ENCODE measurements around the gene REC8.

The REC8 gene

DNA sequence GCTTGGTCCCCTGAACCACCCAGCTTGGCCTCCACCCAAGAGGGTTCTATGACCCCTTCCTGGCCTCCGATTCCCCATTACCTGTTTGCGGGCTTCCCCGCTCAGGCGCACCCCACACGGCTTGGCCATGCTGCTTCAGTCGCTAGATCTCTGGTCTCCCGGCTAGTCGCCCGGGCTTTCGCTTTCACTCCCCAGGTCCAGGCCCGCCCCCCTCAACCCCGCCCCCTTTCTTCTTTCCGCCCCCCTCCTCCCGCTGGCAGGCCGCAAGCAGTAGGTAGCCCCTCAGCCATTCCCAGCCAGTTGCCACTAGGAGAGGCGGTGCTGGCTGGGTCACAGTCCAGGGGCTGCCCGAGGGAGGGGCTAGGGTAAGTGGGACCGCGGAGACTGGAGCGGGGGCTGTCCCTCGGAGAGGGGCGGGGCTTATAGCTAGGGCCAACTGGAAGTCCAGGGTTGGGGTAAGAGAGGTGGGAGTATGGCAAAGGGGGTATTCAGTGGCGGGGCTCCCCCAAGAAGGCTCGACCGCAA is 25.4 kb upstream of the REC8 start, which contains the start of gene PSME2:
Gene PSME2, minus strand, starts transcription at position 158 of the 525 bp plus-strand sequence. Its CDS starts 29 bp downstream, at position 129.
- H3K27me3 Mint-ChIP-seq (ENCODE audit: low read depth), result no peaks in the 10 kb centered on the region
- peak within 1 kb of the TSS; percentile 96 to 98 (median 97) for H3K4me3 Mint-ChIP-seq
- peaks cover 18% of the 10 kb centered on the region for H3K4me1 Mint-ChIP-seq
- TF ChIP-seq, protein P1, sequence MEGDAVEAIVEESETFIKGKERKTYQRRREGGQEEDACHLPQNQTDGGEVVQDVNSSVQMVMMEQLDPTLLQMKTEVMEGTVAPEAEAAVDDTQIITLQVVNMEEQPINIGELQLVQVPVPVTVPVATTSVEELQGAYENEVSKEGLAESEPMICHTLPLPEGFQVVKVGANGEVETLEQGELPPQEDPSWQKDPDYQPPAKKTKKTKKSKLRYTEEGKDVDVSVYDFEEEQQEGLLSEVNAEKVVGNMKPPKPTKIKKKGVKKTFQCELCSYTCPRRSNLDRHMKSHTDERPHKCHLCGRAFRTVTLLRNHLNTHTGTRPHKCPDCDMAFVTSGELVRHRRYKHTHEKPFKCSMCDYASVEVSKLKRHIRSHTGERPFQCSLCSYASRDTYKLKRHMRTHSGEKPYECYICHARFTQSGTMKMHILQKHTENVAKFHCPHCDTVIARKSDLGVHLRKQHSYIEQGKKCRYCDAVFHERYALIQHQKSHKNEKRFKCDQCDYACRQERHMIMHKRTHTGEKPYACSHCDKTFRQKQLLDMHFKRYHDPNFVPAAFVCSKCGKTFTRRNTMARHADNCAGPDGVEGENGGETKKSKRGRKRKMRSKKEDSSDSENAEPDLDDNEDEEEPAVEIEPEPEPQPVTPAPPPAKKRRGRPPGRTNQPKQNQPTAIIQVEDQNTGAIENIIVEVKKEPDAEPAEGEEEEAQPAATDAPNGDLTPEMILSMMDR (IDR thresholded peaks at IDR 0.05; ENCODE audit: unreplicated experiment in 3 of 3), result no peak
- H3K9me3 Mint-ChIP-seq, result no peaks in the 10 kb centered on the region
- peaks cover 19% of the 10 kb centered on the region for H3K36me3 Mint-ChIP-seq (ENCODE audit: low read depth)
- H3K27ac Mint-ChIP-seq, result peak within 1 kb of the TSS; percentile 89 to 97 (median 94)

DNA sequence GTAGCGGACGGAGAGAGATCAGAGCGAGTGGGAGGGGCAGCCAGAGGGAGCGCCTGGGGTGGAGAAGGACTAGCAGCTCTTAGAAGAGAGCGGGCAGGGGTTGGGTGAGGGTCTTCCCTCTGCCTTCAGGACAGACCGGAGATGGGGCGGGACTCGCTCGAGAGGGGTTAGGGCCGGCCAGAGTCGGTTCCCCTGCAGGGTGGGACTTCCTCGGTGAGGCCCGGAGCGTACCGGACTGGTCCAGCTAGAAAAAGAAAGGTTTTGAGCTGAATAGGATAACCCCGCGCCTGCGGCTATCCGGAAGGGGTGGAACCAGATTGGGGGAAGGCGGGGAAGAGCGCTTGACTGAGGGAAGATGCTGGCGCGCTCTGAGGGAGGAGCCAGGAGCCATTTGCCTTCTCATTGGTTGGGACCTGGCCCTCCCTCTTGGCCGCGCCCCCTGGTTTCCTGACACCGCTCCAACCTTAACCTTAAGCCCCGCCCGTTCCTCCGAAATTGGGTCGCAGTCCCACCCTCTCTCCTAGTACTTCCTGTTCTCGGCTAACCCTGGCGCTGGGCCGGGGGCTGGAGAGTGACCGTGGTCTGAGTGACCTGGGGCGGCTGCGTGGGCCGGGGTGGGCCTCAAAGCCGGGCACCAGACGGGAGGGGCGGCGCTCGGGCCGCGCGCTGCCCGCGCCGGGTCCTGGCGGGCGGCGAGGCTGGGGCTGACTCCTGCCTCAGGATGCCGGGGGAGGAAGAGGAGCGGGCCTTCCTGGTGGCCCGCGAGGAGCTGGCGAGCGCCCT is 24.7 kb upstream of the REC8 start, which contains the start of gene RNF31:
Gene RNF31, plus strand, starts transcription at position 521 of the 783 bp plus-strand sequence. Its CDS starts 201 bp downstream, at position 722.
- Mint-ChIP-seq H3K36me3 (ENCODE audit: low read depth) (peaks cover 24% of the 10 kb centered on the region), H3K27ac (peak within 1 kb of the TSS; percentile 89 to 97 (median 94)), H3K4me1 (peaks cover 18% of the 10 kb centered on the region), H3K9me3 (no peaks in the 10 kb centered on the region), H3K4me3 (peak within 1 kb of the TSS; percentile 96 to 98 (median 97)), H3K27me3 (ENCODE audit: low read depth) (no peaks in the 10 kb centered on the region)
- TF ChIP-seq, protein P1 (IDR thresholded peaks at IDR 0.05; ENCODE audit: unreplicated experiment in 3 of 3), result no peak

DNA sequence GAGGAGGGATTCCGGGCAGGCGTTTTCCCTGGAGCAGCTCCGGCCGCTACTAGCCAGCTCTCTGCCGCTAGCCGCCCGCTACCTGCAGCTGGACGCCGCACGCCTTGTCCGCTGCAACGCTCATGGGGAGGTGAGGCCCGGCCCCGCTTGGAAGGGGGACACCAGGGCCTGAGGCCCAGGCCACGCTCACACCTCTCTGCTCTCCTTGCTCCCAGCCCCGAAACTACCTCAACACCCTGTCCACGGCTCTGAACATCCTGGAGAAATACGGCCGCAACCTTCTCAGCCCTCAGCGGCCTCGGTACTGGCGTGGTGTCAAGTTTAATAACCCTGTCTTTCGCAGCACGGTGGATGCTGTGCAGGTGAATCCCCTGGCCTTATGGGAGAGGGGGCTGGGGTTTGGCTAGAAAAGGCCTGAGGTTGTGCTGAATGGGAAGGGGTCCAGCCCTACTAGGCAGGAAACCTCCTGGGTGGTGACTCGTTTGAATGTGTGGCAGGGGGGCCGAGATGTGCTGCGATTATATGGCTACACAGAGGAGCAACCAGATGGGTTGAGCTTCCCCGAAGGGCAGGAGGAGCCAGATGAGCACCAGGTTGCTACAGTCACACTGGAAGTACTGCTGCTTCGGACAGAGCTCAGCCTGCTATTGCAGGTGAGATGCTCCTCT is 24.0 kb upstream of the REC8 start:
- TF ChIP-seq, protein P1 (IDR thresholded peaks at IDR 0.05; ENCODE audit: unreplicated experiment in 3 of 3), result no peak
- Mint-ChIP-seq H3K27ac (peak overlapping the region in 1 of 3 experiments; percentile 24), H3K36me3 (ENCODE audit: low read depth) (peaks cover 24% of the 10 kb centered on the region), H3K4me1 (peaks cover 18% of the 10 kb centered on the region), H3K4me3 (peak overlapping the region; percentile 96 to 98 (median 97)), H3K9me3 (no peaks in the 10 kb centered on the region), H3K27me3 (ENCODE audit: low read depth) (no peaks in the 10 kb centered on the region)

DNA sequence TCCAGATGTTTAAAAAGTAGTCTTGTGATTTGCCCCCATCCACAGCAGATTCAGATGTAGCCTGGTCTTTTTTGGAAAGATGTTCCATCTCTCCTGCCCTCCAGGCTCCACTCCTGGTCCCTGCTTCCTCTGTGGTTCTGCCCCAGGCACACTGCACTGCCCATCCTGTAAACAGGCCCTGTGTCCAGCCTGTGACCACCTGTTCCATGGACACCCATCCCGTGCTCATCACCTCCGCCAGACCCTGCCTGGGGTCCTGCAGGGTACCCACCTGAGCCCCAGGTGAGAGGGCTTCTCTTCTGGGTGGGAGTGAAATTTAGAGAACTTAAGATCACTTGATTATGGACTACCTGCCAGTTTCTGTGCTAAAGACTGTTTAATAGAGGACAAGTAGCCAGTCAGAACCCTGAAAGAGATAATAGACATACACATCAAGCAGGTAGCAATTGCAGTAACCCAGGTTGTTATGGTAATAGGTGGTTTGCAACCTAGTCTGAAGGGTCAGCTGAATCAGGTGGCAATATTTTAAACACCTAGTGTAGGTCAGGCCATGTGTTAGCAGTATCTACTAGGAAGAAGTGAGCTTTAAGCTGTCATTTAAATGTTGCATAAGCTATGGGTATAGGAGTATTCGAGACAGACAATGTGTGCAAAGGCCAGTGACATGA is 22.4 kb upstream of the REC8 start:
- H3K4me1 Mint-ChIP-seq, result peaks cover 18% of the 10 kb centered on the region
- peak overlapping the region; percentile 96 to 98 (median 97) for H3K4me3 Mint-ChIP-seq
- H3K36me3 Mint-ChIP-seq (ENCODE audit: low read depth), result peaks cover 26% of the 10 kb centered on the region
- TF ChIP-seq, protein P1 (IDR thresholded peaks at IDR 0.05; ENCODE audit: unreplicated experiment in 3 of 3), result no peak
- no peaks in the 10 kb centered on the region for H3K27me3 Mint-ChIP-seq (ENCODE audit: low read depth)
- H3K27ac Mint-ChIP-seq, result no peak overlapping the region
- H3K9me3 Mint-ChIP-seq, result no peaks in the 10 kb centered on the region

DNA sequence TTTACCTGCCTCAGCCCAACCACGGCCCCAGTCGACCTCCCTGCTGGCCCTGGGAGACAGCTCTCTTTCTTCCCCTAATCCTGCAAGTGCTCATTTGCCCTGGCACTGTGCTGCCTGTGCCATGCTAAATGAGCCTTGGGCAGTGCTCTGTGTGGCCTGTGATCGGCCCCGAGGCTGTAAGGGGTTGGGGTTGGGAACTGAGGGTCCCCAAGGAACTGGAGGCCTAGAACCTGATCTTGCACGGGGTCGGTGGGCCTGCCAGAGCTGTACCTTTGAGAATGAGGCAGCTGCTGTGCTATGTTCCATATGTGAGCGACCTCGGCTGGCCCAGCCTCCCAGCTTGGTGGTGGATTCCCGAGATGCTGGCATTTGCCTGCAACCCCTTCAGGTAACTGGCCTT is 21.8 kb upstream of the REC8 start:
- Mint-ChIP-seq H3K27me3 (ENCODE audit: low read depth) (no peaks in the 10 kb centered on the region), H3K27ac (no peak overlapping the region), H3K36me3 (ENCODE audit: low read depth) (peaks cover 32% of the 10 kb centered on the region), H3K4me3 (peak overlapping the region; percentile 50 to 98 (median 81)), H3K9me3 (no peaks in the 10 kb centered on the region), H3K4me1 (peaks cover 18% of the 10 kb centered on the region)
- TF ChIP-seq, protein P1 (IDR thresholded peaks at IDR 0.05; ENCODE audit: unreplicated experiment in 3 of 3), result no peak

Data from nephron (organoid).